Myocyte (in vitro differentiated cells): ENCODE data around the gene DNM3. TPM values are rescaled to one million over a fixed set of nuclear protein-coding genes. Genes with fewer than 3 reads are reported as not detected.

Experiments
- DNase-seq: peaks from one replicate; pipeline ENCODE4 v3.0.0-alpha.2; 2012; ENCODE audit warnings: low read depth
- total RNA-seq: library from RNA; depleted of rRNA; stranded (reverse); fragments of >200 nt; gene quantifications from 2 replicates; pipeline ENCODE4 v1.2.3, GENCODE V29; 2014

DNM3 gene
- total RNA-seq, 1 donor from 2014 or later = 0.62 TPM

- DNase-seq = peak; percentile 42
These were observed 248.6 kb downstream of the DNM3 start for GRCh38 chr1:172089768-172090510.

GRCh38 chr1:172090511-172090817, 249.2 kb downstream of the DNM3 start:
- no peak for DNase-seq

GRCh38 chr1:172095846-172096245, 254.5 kb downstream of the DNM3 start:
- DNase-seq = no peak

GRCh38 chr1:172105230-172105629, 263.9 kb downstream of the DNM3 start:
- DNase-seq = no peak

- peak; percentile 54 for DNase-seq
These were observed 266.1 kb downstream of the DNM3 start for GRCh38 chr1:172107316-172107975.

GRCh38 chr1:172108161-172108893, 267.0 kb downstream of the DNM3 start:
- no peak for DNase-seq

- no peak for DNase-seq
These were observed 268.1 kb downstream of the DNM3 start for GRCh38 chr1:172109359-172109758.

GRCh38 chr1:172112576-172112975, 271.3 kb downstream of the DNM3 start:
- DNase-seq = no peak

- no peak for DNase-seq
These were observed 276.5 kb downstream of the DNM3 start for GRCh38 chr1:172117800-172118199.

GRCh38 chr1:172118618-172119017, 277.3 kb downstream of the DNM3 start:
- DNase-seq = no peak

- DNase-seq = no peak
These were observed 277.9 kb downstream of the DNM3 start for GRCh38 chr1:172119184-172119583.

- DNase-seq = no peak
These were observed 279.1 kb downstream of the DNM3 start for GRCh38 chr1:172120381-172120780.

GRCh38 chr1:172121081-172121717, 279.9 kb downstream of the DNM3 start:
- DNase-seq = no peak

GRCh38 chr1:172122381-172122780, 281.1 kb downstream of the DNM3 start:
- no peak for DNase-seq

GRCh38 chr1:172125250-172125649, 284.0 kb downstream of the DNM3 start:
- no peak for DNase-seq

GRCh38 chr1:172125812-172126430, 284.6 kb downstream of the DNM3 start:
- DNase-seq = no peak

- DNase-seq = peak; percentile 84
These were observed 291.5 kb downstream of the DNM3 start for GRCh38 chr1:172132836-172133235.

- DNase-seq = no peak
These were observed 292.9 kb downstream of the DNM3 start for GRCh38 chr1:172134087-172134731.

- peak; percentile 35 for DNase-seq
These were observed 293.9 kb downstream of the DNM3 start for GRCh38 chr1:172135076-172135672.

GRCh38 chr1:172135978-172136610, 294.8 kb downstream of the DNM3 start:
- peak; percentile 22 for DNase-seq
